GM12878 (cell line): Measurements from ENCODE around the gene ABHD2.

Experiments used
- EGR1 ChIP-seq, 2 experiments: IDR thresholded peaks; 1 replicate in 1 of 2; 2 replicates in 1 of 2; pipeline ENCODE4 v1.6.1; 2011 to 2012; ENCODE audit warnings: low read depth in 2 of 2, low read length in 2 of 2, borderline replicate concordance in 1 of 2, mild to moderate bottlenecking in 1 of 2, moderate library complexity in 1 of 2
- EZH2 ChIP-seq: IDR thresholded peaks from 2 replicates; pipeline ENCODE4 v1.6.1; 2012; ENCODE audit warnings: low read depth, mild to moderate bottlenecking, control low read depth, inconsistent platforms, low read length, borderline replicate concordance; ENCODE audit not compliant: control insufficient read depth
- POLR2AphosphoS5 ChIP-seq: IDR thresholded peaks from 2 replicates; pipeline ENCODE4 v1.6.1; 2011; ENCODE audit warnings: mild to moderate bottlenecking, low read length, inconsistent platforms

- TF ChIP-seq EGR1 (IDR thresholded peaks at IDR 0.05; ENCODE audit: borderline replicate concordance in 1 of 2, low read depth in 2 of 2, low read length in 2 of 2): no peak
- TF ChIP-seq POLR2AphosphoS5: no peak
- no peak for TF ChIP-seq EZH2
Measured at GRCh38 chr15:89095556-89095955, 7.3 kb downstream of the ABHD2 start.
